GOT3 (cell line): Measurements from ENCODE around the gene TGFBI.

ENCODE experiments used
- DNase-seq: peaks from one replicate; lab custom pipeline; 2025; ENCODE audit warnings: mixed read lengths; lab: John Stamatoyannopoulos, UW

The TGFBI gene

GRCh38 chr5:136065588-136065987 lies 36.8 kb downstream of the TGFBI start:
- DNase-seq: no peak

GRCh38 chr5:136066661-136067271 lies 38.0 kb downstream of the TGFBI start:
- no peak for DNase-seq

- no peak for DNase-seq
Observed at GRCh38 chr5:136067422-136067821, 38.6 kb downstream of the TGFBI start.

GRCh38 chr5:136070486-136071285 lies 41.9 kb downstream of the TGFBI start:
- no peak for DNase-seq

- DNase-seq: no peak
Observed at GRCh38 chr5:136073714-136074529, 45.1 kb downstream of the TGFBI start.

GRCh38 chr5:136075466-136075891 lies 46.7 kb downstream of the TGFBI start:
- no peak for DNase-seq

GRCh38 chr5:136076067-136076466 lies 47.3 kb downstream of the TGFBI start:
- DNase-seq: no peak

- DNase-seq: no peak
Observed at GRCh38 chr5:136076881-136077445, 48.2 kb downstream of the TGFBI start.

GRCh38 chr5:136079195-136079985 lies 50.6 kb downstream of the TGFBI start:
- no peak for DNase-seq

GRCh38 chr5:136080113-136080482 lies 51.3 kb downstream of the TGFBI start:
- no peak for DNase-seq

GRCh38 chr5:136080483-136081216 lies 51.9 kb downstream of the TGFBI start:
- peak; percentile 45 for DNase-seq

- DNase-seq: no peak
Observed at GRCh38 chr5:136081217-136081591, 52.4 kb downstream of the TGFBI start.

GRCh38 chr5:136082390-136083193 lies 53.8 kb downstream of the TGFBI start:
- DNase-seq: no peak

- no peak for DNase-seq
Observed at GRCh38 chr5:136084698-136085097, 55.9 kb downstream of the TGFBI start.

GRCh38 chr5:136086783-136087566 lies 58.2 kb downstream of the TGFBI start:
- DNase-seq: no peak

- no peak for DNase-seq
Observed at GRCh38 chr5:136087961-136088871, 59.4 kb downstream of the TGFBI start.

- no peak for DNase-seq
Observed at GRCh38 chr5:136089791-136090190, 61.0 kb downstream of the TGFBI start.

GRCh38 chr5:136090319-136090718 lies 61.5 kb downstream of the TGFBI start:
- no peak for DNase-seq
